Stimulated activated CD8-positive, alpha-beta memory T cell treated with anti-CD3 and anti-CD28 coated beads, Interleukin-12 subunit alpha, Interleukin-12 subunit beta, amount 100 ng/mL, for 4 hours (primary cell): Measurements from ENCODE around the gene TRAF7.
A peak's percentile ranks its signal among the peaks of the same experiment; 100 is the strongest.

Experiments used
- DNase-seq: peaks from one replicate; pipeline ENCODE4 v3.0.0-alpha.2; 2020; ENCODE audit warnings: low read depth

TRAF7 gene

DNA sequence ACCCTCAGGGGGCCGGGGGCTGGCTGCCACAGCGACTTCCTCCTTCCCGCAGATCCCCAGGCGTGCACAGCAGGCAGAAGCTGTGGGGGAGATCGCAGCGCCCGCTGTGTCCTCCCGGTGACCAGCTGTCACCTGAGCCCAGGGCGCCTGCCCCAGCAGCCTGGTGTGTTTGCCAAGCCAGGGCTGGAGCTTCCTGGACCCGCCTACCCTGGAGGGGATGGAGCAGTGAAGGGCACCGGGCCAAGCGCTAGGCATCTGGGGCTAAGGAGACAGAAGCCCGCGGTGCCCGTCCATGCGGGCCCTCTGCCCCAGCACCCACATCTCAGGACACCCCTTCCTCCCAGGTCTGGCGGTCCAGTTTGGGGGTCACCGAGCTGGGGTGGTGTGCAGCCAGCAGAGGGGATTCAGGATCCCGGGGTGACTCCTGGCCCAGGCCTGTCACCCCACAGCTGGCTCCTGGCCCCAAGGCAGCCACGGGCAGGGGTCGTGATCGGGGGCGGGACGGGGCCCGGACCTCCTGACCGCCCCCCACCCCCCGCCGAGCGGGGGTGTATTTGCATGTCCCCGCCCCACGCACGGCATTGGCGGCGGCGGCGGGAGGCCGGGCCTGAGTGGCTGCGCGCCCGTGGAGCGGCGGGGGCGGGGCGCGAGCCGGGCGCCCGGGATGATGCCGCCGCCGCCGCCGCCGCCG, 7.5 kb upstream of the TRAF7 start, which contains the start of gene RAB26:
Gene RAB26, plus strand, starts transcription at position 645 of the 691 bp plus-strand sequence. CDS start 159 bp downstream, outside the sequence.
- peak; percentile 30 for DNase-seq

DNA sequence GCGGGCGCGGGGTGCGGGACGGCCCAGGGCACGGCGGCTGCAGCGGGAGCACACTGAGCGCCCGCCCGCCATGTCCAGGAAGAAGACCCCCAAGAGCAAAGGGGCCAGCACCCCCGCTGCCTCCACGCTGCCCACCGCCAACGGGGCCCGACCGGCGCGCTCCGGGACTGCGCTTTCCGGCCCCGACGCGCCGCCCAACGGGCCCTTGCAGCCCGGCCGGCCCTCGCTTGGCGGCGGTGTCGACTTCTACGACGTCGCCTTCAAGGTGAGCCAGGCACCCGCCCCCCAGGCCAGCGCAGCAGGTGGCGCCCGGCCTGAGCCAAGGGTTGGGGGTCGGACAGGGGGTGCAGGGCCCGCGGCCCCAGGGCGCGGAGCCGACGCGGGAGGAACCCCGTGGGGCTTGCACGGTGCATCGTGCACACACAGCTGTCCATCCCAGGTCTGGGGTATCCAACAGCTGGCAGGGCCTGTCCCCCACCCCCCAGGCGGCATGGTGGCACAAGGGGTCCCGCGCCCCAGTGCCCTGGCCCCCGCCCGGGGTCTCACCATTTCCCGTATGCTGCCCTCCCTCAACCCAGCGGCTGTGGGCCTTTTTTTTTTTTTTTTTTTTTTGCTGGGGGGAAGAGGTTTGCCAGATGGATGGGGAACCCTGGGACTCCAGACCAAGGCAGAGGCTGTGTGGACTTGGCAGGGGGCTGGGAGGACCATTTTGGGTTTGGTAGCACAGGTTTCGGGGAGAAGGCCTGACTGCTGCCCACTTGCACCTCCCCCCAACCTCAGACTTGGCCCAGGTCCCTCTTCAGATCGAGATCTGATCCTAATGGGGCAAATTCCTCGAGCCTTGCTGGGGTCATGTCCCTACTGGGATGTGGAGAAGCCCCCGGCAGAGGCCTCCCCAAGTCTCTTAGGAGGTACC, 6.6 kb upstream of the TRAF7 start:
- no peak for DNase-seq

DNA sequence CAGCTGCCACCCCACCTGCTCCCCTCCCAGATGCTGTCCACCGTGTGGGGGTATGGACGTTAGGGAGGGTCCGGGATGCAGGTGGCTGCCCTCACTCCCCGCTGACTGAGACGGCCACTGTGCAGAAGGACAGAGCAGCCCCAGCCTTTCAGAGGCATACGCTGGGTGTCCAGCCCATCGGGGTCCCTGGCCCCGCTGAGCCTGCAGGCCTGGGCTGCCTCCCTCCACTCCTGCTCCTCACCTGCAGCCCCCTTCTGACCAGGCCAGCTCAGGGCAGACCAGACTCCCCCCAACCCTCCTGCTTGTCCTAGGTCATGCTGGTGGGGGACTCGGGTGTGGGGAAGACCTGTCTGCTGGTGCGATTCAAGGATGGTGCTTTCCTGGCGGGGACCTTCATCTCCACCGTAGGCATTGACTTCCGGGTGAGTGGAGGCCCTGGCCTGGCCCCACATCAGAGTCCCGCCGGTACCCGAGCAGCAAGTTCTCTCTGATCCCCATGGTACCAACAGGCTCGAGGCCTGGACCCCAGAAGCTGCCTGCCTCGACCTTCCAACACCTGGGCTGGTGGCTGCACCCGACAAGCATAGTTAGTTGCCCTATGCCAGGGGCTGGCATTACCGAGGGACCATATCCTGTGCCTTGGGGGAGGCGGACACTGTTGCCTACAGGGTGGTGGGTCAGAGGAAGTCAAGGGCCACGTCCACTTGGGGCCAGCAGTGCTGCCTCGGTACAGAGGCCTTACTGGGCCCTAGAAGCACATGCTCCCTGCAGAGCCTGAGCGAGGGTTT, 5.8 kb upstream of the TRAF7 start:
- no peak for DNase-seq

DNA sequence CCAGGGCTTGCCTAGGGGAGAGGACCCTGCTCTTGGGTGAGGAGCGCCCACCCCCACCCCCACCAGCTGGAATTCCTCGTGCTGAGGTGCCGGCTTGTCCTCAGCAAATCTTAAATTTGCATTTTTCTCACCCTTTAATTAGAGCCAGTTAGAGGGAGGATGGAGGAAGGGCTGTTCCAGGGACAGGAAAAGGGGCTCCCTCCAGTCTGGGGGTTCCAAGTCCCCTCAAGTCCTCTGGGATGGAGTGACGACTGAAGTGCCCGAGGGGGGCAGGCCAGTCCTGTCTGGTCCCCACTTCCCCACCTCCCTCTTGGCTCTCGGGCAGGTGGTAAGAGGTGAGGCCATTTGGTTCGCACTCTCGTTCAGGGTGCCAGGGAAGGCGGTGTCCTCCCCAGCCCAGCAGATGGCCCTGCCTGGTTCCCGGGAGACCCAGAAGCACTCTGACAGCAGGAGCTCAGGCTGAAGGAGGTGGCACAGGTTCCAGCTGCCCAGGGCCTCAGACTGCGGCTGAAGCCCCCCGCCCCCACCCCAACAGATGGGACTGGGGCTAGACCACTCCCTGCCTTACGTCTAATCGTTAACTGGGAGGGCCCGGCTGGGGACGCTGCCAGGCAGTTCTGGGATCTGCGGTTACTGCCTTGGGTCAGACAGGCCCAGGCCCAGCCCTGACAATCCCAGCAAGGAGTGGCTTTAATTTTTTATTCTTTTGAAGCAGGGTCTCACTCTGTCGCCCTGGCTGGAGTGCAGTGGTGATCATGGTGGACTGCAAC, 5.0 kb upstream of the TRAF7 start:
- no peak for DNase-seq

DNA sequence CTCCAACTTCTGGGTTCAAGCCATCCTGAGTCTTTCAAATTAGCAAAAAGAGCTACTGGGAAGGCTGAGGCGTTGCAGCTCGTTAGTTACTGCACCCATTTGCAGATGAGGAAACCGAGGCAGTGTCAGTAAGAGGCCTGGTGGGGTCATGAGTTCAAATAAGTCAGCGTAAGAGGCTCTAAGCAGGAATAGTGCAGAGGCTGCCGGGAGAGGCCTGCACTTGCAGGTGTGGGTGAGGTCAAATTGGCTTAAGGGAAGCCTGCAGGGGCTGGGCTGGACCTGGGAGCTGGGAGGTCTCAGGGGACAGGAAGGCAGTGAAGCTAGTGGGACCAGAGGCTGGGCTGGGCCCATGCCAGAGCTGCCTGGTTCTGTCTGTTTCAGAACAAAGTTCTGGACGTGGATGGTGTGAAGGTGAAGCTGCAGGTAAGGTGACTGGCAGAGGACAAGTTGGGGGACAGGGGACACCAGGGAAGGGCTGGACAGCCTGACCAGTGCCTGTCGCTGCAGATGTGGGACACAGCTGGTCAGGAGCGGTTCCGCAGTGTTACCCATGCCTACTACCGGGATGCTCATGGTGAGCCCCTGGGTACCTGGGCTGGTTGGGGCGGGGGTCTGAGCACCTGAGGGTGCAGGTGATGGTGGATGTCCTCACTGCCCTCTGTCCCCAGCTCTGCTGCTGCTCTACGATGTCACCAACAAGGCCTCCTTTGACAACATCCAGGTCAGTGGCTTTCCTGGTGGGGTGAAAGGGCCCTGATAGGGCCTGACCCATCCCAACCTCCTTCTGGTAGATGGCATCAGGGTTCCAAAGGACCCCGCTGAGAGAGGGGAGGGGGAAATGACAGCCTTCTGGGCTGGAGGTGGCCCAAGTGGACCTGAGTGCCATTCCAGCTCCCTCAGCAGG, 4.1 kb upstream of the TRAF7 start:
- DNase-seq, result no peak

DNA sequence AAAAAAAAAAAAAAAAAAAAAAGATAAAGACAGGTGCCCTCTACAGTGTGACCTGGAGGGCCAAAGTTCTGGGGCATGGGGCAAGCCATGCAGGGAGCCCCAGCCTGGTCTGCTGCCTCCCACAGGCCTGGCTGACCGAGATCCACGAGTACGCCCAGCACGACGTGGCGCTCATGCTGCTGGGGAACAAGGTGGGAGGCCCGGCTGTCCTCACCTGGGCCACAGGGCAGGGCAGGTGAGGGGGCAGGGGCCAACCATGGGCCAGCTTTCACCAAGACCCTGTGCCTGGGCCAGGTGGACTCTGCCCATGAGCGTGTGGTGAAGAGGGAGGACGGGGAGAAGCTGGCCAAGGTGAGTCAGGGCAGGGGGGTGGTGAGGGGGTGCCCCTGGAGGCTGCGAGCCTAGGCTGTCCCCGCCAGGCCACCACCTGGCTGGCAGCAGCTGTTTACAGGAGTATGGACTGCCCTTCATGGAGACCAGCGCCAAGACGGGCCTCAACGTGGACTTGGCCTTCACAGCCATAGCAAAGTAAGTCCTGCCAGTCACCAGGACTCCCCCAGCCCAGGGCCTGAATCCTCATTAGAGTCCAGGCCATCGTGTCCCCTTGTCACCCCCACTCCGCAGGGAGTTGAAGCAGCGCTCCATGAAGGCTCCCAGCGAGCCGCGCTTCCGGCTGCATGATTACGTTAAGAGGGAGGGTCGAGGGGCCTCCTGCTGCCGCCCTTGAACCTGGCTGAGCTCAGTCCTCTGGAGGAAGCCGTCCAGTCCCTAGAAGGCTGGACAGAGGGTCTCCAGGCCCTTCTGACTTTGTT, 2.7 kb upstream of the TRAF7 start:
- DNase-seq, result no peak

DNA sequence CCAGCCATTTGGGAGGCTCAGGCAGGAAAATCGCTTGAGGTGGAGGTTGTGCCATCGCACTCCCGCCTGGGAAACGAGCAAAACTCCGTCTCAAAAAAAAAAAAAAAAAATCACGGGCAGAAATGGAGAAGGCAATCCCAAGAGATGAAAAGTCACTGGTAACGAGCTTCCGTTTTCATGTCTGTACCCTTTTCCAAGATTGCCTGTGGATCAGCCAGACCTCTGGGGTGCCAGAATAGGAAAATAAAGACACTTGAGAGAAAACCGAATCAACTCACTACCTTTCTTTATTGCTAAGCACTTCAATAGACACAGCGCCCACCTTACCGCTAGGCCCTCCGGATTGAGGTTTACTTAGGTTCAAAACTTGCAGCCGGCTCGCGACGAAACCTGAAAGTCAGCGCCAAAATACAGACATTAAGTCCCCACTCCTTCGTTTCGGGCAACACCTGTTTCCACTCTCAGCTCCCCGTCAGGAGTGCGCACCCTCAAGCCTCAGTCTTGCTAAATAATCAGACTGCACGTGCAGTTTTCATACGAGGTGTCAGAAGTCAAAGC, 970 bp upstream of the TRAF7 start:
- no peak for DNase-seq

DNA sequence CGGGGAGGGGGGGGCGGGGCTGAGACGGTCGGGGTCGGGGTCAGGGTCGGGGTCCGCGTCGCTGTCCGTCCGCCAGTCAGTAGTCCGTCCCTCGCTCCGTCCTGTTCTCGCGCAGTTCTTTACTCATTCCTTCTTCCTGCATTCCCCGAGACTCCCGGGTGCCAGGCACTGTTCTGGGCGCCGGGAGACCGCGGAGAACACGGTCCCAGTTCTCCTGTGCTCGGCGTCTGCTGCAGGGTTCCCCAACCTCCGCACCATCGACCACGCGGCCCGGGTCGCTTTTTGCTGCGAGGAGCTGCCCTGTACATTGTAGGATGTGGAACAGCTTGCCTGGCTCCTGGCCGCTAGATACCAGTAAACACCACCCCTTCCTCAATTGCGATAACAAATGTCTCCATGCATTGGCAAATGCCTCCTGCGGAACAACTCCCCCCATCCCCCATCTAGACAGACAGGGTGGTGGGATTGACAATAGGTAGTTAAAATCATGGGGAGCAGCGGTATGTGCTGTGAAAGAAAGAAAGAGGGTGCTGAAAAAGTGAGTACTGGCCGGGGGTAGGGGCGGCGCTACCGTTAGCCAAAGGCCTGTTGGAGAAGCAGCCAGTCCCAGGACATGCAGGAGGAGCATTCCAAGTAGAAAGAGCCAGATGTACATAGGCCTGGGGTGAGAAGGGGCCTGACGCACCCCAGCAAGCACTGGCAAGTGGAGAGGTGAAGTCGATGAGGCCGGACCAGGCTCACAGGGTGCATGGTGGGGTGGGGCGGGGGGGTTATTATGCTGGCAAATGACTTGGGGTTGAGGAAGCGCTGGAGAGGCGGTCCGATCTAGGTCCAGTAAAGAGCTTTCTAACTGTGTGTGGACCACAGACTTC, 631 bp downstream of the TRAF7 start:
- DNase-seq, result no peak

DNA sequence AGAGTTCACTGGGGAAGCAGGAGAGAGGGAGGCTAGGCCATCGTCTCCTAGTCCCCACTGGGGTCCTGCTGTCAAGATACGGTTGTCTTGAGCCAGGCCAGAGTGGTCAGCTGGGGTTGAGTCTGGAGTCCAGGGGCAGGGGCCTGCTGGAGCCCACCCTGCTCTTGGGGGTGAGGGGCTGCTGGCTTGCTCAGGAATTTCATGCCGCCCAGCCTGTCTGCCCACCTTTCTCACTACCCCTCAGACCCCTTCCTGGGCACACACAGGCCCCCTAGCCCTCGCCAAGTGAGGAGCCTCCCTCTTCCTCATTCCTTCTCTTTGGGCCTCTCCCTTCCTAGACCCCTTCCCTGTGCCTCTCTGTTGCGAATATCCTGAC, 1.3 kb downstream of the TRAF7 start:
- no peak for DNase-seq

DNA sequence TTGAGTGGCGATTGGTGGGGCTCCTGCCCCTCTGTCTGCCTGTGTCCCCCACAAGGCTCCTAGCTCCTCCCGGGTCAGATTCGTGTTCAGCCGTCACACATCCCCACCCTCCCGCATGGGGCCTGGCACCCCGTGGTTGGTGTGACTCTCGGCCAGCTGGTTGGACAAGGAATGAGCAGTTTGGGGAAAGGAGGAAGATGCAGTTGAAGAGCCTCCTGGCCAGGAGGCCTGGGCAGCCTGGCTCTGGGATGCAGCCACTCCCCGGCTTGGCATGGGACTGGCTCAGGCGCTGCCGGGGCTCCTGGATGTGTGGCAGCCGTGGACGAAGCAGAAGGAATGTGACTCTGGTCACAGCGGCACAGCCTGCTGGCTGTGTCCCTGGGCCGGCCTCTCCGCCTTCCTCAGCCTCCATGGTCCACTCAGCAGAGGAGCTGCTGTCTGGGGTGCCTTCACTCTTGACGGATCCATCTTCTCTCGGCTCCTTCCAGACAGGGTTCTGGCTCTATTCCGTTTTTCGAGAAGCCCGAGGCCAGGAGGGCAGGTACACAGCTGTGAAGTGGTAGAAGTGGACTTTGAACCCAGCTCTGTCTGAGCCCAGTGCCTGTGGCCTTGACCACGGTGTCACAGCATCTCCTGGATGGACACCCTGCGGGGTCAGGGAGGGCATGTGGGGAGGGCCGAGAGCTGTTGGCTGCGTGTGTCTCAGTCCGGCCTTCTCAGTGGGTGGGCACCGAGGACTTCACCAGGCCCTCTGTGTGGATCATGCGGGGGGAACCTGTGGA, 2.1 kb downstream of the TRAF7 start:
- DNase-seq, result no peak

DNA sequence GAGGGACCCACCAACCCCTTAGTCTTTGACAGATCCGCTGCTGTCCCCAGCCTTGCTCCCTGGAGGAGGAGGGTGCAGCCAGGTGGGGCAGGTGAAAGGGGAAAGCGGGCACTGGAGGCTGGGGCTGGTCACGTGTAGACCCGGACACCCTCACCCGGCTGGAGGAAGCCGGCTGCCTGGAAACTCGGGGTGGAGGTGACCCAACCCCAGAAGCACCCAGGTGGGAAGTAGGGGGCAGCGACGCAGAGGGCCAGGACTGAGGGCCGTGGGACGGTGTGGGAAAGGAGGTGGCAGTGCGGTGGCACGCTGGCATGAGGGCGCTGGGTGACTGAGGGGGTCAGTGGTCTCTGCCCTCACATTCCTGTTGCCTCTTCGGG, 2.7 kb downstream of the TRAF7 start:
- DNase-seq, result no peak

DNA sequence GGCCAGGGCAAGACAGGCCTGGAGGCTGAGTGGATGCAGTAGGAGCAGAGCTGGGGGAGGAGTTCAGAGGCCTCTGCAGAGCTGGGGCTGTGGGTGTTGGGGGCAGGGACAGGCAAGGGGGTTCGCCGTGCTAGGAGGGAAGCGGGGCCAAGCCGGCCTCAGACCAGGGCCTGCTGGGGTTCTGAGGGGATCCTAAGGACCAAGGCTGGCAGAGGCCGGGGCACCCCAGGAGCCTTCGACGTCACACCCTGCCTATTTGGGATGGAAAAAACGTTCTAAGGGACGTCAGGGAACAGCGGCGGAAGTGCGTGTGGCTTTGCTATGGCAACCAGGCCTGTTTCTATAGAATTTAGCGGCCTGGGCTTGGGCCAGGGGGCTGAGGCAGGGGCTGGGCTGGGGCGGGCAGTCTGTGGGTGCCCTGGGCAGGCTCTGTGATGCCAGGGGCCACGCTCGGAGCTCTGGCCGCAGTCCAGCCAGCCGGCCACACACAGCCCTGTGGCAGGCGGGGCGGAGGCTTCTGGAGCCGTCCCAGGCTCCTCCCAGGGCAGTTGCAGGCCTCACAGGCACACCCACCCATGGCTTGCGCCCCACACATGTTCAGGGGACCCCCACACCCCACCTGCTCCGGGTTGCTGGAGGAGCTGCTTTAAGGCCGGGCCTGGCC, 3.7 kb downstream of the TRAF7 start:
- DNase-seq, result no peak

DNA sequence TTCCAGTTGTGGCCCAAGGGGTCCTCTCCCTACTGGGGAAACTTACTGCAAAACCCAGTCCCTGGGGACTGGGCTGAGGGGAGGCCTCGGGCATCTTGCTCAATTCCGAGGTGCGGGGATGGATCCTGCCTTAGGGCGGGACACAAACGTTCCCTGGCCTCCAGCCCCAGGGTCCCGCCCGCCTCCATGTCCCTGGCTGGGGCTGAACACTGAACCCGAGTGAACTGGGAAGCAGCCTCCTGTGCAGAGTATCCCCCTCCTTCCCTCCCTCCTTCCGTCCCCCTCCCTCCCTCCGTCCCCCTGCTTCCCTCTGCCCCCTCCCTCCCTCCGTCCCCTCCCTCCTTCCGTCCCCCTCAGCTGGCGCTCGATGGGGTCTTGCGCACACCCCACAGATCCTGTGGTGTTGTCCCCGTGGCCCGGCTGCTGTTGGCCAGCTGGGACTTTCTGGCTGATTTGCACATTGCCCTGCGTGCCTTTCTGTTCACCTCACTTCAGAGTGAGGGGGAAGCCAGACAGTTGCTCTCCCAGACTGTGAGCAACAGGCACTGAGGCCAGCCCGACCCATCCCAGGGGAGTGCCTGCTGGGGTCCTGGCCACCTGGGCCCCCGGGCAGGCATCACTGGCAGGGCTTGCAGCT, 5.5 kb downstream of the TRAF7 start:
- no peak for DNase-seq

DNA sequence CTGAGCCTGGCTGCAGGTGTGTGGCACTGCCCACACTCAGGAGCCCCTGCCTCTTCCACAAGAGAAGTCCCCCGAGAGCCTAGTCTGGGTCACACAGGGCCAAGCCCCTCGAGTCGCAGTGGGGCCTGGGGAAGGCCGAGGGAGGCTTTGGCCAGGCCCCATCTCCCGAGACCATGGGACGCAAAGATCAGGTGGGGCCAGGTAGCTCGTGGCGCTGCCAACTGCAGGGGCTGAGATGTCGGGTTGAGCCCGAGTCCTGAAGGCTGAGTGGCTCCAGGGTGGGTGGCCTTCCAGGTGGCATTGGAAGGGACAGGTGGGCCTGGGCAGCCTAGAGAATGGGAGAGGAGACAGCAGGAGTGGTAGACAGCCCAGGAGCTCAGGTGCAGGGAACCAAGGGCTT, 6.3 kb downstream of the TRAF7 start:
- no peak for DNase-seq

DNA sequence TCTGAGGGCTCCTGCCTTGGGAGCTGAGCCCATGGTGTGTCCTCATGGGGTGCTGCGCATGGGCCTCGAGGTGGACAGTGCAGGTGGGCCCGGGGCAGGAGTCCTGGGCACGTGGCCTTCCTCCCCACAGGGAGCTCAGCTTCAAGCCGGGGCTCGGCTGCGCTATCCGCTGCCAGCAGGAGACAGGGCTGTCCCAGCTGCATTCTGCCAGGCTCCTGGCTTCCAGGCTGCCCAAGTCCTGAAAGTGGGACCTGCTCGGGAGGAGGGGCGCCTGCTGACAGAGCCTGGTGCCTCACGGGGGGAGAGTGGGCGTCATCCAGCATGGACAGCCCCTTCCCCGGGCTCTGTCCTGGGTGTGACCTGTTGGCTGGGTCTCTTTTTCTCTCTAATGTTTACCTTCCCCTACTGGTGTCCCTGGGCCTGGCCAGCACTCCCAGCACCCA, 7.1 kb downstream of the TRAF7 start:
- no peak for DNase-seq

DNA sequence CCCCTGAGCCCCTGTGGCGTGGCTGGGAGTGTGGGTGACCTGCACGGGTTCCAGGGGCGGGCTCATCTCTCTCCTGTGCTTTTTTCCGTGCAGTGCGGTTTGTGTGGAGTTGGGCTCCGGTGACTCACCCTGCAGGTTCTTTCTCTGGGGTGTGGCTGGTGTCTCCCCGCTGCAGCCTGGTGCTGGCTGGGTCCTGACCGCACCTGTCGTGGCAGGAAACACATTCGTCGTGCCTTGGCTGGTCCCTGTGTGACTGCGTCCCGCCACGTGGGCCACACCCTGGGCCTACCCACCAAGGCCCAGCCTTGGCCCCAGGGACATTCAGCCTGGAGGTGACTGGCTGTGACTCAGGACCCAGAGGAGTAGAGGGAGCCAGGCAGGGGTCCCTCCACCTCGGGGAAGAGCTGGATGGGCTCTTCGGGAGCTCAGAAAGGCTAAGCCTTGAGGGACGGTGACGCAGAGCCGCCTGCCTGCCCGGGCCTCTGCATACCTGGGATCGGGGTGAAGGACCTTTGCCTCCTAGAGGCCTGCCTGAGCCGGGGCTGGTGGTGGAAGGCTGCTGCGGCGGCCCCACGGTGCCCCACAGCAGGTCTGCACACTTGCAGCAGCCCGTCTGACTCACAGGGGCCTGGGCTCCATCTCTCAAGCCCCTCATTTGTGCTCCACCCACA, 7.8 kb downstream of the TRAF7 start:
- no peak for DNase-seq
